NT2/D1 (cell line): ENCODE results near the gene CRISPLD2.

Experiments
- SUZ12 ChIP-seq: IDR thresholded peaks from 2 replicates; pipeline ENCODE4 v1.6.1; 2011; ENCODE audit not compliant: insufficient read length, insufficient read depth; ENCODE audit errors: extremely low read depth
- ZNF274 ChIP-seq: IDR thresholded peaks from 2 replicates; pipeline ENCODE4 v1.6.1; 2011; ENCODE audit warnings: mild to moderate bottlenecking, low read depth, low read length

DNA sequence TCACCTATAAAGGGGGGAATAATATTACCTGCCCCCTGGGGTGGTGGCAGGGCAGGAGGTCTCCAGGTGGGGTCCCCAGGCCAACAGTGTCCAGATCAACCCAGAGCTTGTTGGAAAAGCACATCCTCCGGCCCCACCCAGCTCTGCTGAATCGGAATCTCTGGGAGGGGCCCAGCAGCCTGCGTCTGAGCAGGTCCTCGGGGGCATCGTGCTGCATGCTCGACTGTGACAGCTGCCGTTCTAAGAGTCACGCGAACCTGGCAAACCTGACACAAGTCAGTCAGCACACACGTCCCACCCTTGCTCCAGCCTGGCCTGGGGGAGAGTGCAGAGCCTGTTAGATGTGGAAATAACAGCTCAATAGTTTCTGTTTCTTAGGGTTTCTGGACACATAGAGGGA lies 72.3 kb downstream of the CRISPLD2 start:
- no peak for TF ChIP-seq ZNF274
- TF ChIP-seq SUZ12 = no peak
